HL-60 (cell line): ENCODE data around the gene SLC29A2.

Source experiments
- POLR2AphosphoS5 ChIP-seq: IDR thresholded peaks from 2 replicates; pipeline ENCODE4 v1.6.1; 2012; ENCODE audit warnings: low read depth
- REST ChIP-seq: IDR thresholded peaks from 2 replicates; pipeline ENCODE4 v1.6.1; 2012; ENCODE audit warnings: low read depth; ENCODE audit not compliant: insufficient replicate concordance
- TF ChIP-seq, protein P1 (sequence below): IDR thresholded peaks from one replicate; pipeline ENCODE4 v1.5.1; 2011; ENCODE audit warnings: low read length, control low read depth, inconsistent platforms; ENCODE audit not compliant: insufficient read depth

GRCh38 chr11:66324664-66325063 is 46.9 kb downstream of the SLC29A2 start:
- TF ChIP-seq, protein P1, sequence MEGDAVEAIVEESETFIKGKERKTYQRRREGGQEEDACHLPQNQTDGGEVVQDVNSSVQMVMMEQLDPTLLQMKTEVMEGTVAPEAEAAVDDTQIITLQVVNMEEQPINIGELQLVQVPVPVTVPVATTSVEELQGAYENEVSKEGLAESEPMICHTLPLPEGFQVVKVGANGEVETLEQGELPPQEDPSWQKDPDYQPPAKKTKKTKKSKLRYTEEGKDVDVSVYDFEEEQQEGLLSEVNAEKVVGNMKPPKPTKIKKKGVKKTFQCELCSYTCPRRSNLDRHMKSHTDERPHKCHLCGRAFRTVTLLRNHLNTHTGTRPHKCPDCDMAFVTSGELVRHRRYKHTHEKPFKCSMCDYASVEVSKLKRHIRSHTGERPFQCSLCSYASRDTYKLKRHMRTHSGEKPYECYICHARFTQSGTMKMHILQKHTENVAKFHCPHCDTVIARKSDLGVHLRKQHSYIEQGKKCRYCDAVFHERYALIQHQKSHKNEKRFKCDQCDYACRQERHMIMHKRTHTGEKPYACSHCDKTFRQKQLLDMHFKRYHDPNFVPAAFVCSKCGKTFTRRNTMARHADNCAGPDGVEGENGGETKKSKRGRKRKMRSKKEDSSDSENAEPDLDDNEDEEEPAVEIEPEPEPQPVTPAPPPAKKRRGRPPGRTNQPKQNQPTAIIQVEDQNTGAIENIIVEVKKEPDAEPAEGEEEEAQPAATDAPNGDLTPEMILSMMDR, result no peak
- TF ChIP-seq POLR2AphosphoS5 (no peak), REST (no peak)
